Hepatocyte (in vitro differentiated cells): ENCODE data around the gene BCL2L1.

ENCODE experiments used
- EZH2 ChIP-seq: fragments of 200-600 bp; sonication (generic); IDR thresholded peaks from 2 replicates; pipeline ENCODE4 v1.6.1; 2016; ENCODE audit warnings: antibody characterized with exemption, mild to moderate bottlenecking, borderline replicate concordance
- TF ChIP-seq, protein P1 (sequence below): fragments of 200-600 bp; sonication (generic); IDR thresholded peaks from 2 replicates; pipeline ENCODE4 v1.5.1; 2016; ENCODE audit warnings: antibody characterized with exemption, mild to moderate bottlenecking; ENCODE audit not compliant: poor library complexity

DNA sequence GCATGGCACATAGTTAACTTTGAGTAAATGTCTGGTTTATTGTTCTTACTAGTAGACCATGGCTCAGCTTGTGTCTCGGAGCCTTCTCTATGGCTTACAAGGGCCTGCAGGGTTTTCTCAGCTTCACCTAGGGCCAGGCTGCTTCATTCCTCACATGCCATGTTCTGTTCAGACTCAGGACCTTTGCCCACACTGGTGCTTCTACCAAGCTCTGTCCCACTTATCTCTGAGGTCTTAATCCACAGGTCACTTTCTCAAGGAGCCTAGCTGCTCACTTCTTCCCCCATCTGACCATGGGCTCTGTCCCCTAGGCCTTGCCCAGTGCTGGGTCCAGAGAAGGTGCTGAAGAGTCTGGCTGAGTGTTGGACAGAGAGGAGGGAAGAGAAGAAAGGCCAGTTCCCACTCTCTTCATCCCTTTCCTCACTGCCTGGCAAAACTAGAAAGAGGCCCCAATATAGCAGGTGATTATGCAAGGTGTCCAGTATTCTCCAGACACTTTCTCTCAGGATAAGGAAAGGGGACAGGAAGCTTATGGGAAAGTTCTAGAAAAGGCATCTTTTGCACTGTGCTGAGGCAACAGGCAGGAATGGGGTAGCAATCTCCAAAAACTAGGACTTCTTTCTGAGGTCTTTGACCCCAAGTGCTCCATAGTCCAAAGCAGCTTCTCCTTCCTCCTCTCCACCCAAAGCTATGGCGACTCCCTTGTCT, 45.0 kb downstream of the BCL2L1 start:
- TF ChIP-seq, protein P1, sequence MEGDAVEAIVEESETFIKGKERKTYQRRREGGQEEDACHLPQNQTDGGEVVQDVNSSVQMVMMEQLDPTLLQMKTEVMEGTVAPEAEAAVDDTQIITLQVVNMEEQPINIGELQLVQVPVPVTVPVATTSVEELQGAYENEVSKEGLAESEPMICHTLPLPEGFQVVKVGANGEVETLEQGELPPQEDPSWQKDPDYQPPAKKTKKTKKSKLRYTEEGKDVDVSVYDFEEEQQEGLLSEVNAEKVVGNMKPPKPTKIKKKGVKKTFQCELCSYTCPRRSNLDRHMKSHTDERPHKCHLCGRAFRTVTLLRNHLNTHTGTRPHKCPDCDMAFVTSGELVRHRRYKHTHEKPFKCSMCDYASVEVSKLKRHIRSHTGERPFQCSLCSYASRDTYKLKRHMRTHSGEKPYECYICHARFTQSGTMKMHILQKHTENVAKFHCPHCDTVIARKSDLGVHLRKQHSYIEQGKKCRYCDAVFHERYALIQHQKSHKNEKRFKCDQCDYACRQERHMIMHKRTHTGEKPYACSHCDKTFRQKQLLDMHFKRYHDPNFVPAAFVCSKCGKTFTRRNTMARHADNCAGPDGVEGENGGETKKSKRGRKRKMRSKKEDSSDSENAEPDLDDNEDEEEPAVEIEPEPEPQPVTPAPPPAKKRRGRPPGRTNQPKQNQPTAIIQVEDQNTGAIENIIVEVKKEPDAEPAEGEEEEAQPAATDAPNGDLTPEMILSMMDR, result no peak
- no peak for TF ChIP-seq EZH2
